NB4 (cell line): ENCODE data around the gene CENPO.

Experiments used
- CTCF ChIP-seq: IDR thresholded peaks from one replicate; pipeline ENCODE4 v1.5.1; 2012; ENCODE audit warnings: low read depth, low read length
- MYC ChIP-seq: IDR thresholded peaks from 2 replicates; pipeline ENCODE4 v1.6.1; 2011; ENCODE audit warnings: low read depth, low read length
- POLR2A ChIP-seq: IDR thresholded peaks from 2 replicates; pipeline ENCODE4 v1.6.1; 2011; ENCODE audit warnings: mild to moderate bottlenecking; ENCODE audit not compliant: insufficient read length; ENCODE audit errors: extremely low read depth
- TF ChIP-seq, protein P1 (sequence below): IDR thresholded peaks from 2 replicates; pipeline ENCODE4 v1.6.1; 2011; ENCODE audit warnings: low read depth, low read length

- TF ChIP-seq CTCF: no peak
- no peak for TF ChIP-seq POLR2A
- TF ChIP-seq, protein P1, sequence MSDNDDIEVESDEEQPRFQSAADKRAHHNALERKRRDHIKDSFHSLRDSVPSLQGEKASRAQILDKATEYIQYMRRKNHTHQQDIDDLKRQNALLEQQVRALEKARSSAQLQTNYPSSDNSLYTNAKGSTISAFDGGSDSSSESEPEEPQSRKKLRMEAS: no peak
- TF ChIP-seq MYC: no peak
Observed at GRCh38 chr2:24830351-24830750, 37.1 kb downstream of the CENPO start.
